Measurements from ENCODE around the gene ACKR4.
A peak's percentile ranks its signal among the peaks of the same experiment; 100 is the strongest.
"Not testable (repeated sequence)": the region's sequence is repeated elsewhere in the genome, so short reads cannot be mapped to it uniquely, and the experiment has no call there.

Gene ACKR4

GRCh38 chr3:132594498-132594897 lies 2.6 kb upstream of the ACKR4 start:
- no peak for DNase-seq (ENCODE audit: low spot score)

DNA sequence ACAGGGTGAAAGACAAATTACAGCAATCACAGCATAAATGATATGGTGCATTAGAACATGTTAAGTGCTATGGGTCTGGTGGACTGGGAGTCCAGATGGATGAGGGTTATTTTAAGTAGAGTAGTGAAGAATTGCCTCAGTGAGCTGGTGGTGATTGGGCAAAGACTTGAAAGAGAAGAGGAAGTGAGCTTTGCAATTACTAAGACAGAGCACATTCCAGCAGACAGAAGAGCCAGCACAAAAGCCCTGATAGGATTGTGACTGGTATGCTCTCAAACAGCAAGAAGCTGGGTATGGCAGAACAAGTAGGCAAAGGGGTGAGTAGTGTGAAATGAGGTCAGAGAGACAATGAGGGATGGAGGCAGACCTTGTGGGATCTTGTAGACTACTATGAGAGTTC lies 2.1 kb upstream of the ACKR4 start:
- DNase-seq (ENCODE audit: low spot score), result no peak

- DNase-seq (ENCODE audit: low spot score), result no peak
Observed at GRCh38 chr3:132596326-132596725, 744 bp upstream of the ACKR4 start.

- no peak for DNase-seq (ENCODE audit: low spot score)
Observed at GRCh38 chr3:132597660-132598059, 590 bp downstream of the ACKR4 start.

GRCh38 chr3:132598181-132598580 lies 1.1 kb downstream of the ACKR4 start:
- no peak for DNase-seq (ENCODE audit: low spot score)

DNA sequence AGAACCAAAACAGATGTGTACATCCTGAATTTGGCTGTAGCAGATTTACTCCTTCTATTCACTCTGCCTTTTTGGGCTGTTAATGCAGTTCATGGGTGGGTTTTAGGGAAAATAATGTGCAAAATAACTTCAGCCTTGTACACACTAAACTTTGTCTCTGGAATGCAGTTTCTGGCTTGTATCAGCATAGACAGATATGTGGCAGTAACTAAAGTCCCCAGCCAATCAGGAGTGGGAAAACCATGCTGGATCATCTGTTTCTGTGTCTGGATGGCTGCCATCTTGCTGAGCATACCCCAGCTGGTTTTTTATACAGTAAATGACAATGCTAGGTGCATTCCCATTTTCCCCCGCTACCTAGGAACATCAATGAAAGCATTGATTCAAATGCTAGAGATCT lies 3.5 kb downstream of the ACKR4 start:
- DNase-seq (ENCODE audit: low spot score), result not testable (repeated sequence)

DNA sequence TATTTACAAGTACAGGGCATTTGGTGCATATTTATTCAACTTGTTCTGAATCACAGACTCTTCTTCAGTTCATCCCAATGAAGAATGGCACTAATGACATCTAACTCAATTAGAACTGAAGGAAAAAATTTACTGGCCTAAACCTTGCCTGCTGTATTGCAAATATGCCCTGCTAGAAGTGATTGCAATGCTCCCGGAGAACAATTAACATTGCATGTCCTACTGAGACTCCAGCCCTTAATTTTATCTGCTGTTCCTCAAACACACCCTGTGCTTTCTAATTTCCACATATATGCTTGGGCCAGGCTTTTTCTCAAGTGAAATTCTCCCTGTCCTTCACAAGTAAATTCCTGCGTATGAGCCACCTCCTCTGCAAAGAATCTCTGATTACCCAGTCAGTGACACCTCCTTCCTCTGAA lies 8.3 kb downstream of the ACKR4 start:
- DNase-seq (ENCODE audit: low spot score), result no peak

GRCh38 chr3:132606085-132606484 lies 9.0 kb downstream of the ACKR4 start:
- no peak for DNase-seq (ENCODE audit: low spot score)

- not testable (repeated sequence) for DNase-seq (ENCODE audit: low spot score)
Observed at GRCh38 chr3:132606620-132607019, 9.6 kb downstream of the ACKR4 start.

GRCh38 chr3:132615301-132615700 lies 18.2 kb downstream of the ACKR4 start:
- not testable (repeated sequence) for DNase-seq (ENCODE audit: low spot score)

GRCh38 chr3:132615881-132616280 lies 18.8 kb downstream of the ACKR4 start:
- no peak for DNase-seq (ENCODE audit: low spot score)

DNA sequence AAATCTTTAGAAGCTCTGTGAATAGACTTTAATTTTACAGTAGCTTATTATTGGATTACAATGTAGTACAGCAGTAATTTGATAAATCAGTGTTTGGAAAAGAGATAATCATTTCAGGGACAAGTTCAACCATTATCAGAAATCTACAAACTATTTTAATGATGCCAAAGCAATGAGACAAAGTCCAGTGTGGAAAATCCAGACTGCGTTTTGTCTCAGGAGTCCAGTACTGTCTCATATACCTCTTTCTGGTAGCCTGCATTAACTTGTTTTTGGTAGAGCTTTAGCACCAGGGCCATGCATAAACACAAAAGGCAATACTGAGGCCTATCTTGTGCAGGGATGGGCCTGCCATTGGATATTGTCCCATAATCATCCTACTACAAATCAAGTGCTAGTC lies 19.7 kb downstream of the ACKR4 start:
- DNase-seq (ENCODE audit: low spot score), result no peak

DNA sequence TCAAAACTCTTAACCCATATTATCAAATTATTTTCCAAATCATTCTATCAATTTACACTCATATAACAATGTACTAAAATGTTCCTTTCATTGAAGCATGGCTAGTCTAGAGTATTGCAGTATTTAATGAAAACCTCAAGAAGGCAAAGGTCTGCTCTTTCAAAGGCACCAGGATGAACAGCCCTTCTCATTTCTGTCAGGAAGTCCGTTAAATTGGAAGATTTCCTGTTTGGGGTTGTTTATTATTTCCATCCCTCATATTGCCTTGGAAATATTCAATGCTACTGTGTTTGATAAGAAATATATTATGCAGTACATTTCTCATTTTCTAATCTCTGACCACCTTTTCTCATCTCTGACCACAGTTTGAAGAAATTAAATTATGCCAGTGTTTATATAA lies 25.1 kb downstream of the ACKR4 start:
- no peak for DNase-seq (ENCODE audit: low spot score)

DNA sequence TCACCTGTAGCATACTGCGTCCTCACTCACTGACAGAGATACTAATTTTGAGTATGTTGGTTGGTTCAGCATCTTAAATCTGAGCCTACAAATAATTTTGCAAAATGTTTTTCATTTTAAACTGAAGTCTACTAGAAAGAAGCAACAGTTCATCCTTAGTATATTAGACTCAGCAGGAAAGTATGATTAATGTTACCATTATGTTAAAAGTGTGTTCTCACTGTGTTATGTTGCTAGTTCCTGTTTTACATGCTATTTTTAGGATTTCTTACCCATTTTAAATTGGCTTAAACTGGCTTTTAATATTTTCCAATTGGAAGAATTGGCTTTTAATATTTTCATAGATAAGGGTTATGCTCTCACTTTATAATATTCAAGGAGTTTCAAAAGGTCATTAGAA lies 25.7 kb downstream of the ACKR4 start:
- no peak for DNase-seq (ENCODE audit: low spot score)

GRCh38 chr3:132623646-132624045 lies 26.6 kb downstream of the ACKR4 start:
- DNase-seq (ENCODE audit: low spot score), result no peak

DNA sequence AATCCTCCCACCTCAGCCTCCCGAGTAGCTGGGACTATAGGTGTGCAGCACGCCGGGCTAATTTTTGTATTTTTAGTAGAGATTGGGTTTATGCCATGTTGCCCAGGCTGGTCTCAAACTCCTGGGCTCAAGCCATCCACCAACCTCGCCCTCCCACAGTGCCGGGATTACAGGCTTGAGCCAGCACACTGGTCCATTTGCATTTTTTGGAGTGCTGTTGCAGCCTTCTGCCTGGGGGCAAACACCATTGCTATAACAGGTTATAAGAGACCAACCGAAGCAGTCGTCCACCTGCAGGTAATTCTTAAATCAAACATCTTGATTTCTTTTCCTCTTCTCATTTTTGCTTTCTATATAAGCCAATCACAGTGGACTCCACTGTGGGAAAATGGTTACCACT lies 27.7 kb downstream of the ACKR4 start:
- no peak for DNase-seq (ENCODE audit: low spot score)

- DNase-seq (ENCODE audit: low spot score), result no peak
Observed at GRCh38 chr3:132625613-132626012, 28.5 kb downstream of the ACKR4 start.

DNA sequence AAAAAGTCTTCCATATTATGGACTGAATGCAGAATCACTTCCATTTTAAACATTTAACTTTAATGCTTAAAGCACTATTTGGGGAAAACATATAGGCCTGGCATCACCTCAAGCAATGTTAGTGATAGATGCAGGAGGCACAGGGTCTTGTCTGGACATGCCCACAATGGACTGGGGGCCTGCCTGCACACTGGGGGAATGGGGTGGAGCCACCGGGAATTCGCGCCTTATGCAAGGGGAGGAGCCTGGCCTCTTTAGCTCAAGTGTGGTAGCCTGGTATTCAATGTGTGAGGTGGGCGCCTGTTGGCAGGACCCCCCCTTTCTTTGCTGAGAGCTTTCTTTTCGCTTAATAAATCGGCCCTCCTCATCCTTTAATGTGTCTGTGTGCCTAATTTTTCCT lies 29.9 kb downstream of the ACKR4 start:
- no peak for DNase-seq (ENCODE audit: low spot score)

DNA sequence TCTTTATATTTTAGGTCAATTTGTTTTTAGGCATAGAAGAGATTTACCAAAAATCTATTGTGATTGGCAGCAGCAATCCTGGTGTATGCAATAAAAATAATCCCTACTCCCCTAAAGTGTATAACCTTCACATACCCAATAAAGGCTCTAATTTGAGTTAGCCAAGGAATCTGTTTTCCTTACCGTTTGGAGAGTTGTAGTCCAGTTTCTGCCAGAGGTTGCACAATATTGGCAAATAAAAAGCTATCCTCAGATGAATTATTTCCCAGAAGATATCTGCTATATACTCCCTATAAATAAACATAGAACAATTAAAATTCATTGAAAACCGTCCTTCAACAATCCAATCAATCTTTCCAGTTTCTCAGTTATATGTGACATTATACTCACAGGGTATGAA lies 31.1 kb downstream of the ACKR4 start:
- no peak for DNase-seq (ENCODE audit: low spot score)

DNA sequence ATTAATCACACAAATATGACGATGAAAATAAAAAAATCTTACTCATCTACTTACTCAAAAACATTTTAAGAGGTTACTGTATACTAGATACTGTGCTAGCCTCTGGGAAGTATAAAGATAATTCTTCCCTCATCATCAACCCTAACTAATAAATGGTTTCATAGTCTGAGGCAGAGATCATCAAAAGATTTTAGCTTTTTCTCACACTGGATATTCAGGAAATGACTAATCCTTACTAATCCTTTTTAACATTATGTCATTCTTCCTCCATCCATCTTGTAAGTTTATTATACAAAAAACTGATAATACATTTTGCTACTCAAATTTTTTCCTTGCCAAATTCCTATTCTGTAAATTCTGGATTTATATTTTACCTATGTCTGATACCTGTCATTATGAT lies 32.9 kb downstream of the ACKR4 start:
- peak; percentile 7 for DNase-seq (ENCODE audit: low spot score)

GRCh38 chr3:132630612-132631011 lies 33.5 kb downstream of the ACKR4 start:
- DNase-seq (ENCODE audit: low spot score), result no peak

GRCh38 chr3:132635052-132635451 lies 38.0 kb downstream of the ACKR4 start:
- DNase-seq (ENCODE audit: low spot score), result no peak

DNA sequence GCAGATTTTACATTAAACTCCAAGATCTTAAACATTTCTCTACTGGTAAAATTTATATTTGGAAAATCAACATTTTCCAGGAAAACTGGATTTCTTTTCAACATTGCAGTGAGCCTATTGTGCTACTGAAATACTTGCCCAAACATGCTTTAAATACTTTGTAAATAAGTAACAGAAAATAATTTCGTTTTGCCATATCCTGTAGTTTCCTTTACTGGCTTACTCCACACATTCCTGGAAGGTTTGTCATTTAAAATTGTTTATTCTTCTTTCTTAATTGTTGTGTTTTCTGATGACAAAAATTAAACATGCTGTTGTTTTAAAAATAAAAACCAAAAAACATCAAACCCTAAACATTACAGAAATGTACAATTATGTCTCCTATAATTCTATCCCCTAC lies 40.5 kb downstream of the ACKR4 start:
- no peak for DNase-seq (ENCODE audit: low spot score)

DNA sequence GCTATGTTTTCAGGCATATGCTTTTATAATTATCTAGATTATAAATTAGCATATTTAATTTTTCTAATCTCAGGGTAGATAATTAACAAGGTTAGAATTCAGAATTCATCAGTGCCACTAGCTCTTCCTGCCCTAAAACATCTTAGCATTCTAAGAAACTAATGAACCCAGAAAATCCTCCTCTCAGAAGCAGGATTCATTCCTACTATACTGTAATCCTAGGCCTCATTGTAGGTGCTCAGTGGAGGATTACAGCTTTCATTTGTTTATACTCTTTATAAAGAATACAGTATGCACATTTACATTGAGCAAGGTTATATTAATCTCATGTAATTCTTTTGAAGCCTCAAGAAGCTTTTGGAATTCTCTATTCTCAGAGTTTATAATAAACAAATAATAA lies 41.6 kb downstream of the ACKR4 start:
- DNase-seq (ENCODE audit: low spot score), result no peak

DNA sequence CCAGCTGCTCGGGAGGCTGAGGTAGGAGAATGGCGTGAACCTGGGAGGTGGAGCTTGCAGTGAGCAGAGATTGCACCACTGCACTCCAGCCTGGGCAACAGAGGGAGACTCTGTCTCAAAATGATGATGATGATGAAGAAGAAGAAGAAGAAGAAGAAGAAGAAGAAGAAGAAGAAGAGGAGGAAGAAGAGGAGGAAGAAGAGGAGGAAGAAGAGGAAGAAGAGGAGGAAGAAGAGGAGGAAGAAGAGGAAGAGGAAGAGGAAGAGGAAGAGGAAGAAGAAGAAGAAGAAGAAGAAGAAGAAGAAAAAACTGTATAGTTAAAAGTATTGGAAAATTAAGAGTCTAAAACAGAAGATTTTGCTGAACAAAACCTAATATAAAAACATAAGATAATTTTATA lies 44.4 kb downstream of the ACKR4 start:
- DNase-seq (ENCODE audit: low spot score), result not testable (repeated sequence)

All from SW480 (cell line).